ENCODE data around the gene LILRB5. TPM values are rescaled to one million over a fixed set of nuclear protein-coding genes. Genes with fewer than 3 reads are reported as not detected.
A peak's percentile ranks its signal among the peaks of the same experiment; 100 is the strongest.

Gene LILRB5
- total RNA-seq, 2 experiments from 2014 or later, result not detected

- H3K4me3 ChIP-seq (ENCODE audit: low read length), result no peak overlapping the region
- no peak overlapping the region for H3K27ac ChIP-seq (ENCODE audit: low read depth in 1 of 2, low read length in 2 of 2)
- ATAC-seq (ENCODE audit: poor library complexity) (no peak), DNase-seq (peak in 1 of 14 experiments; percentile 17)
- no peak for TF ChIP-seq CTCF (IDR thresholded peaks at IDR 0.05)
- ChIA-PET CTCF (no interaction called here), POLR2A (interaction anchor here (8.7 kb wide), 1 partner anchor 17 kb away, joined by 75 read pairs; the partner anchor contains the start of genes MBOAT7 and TSEN34)
- Mint-ChIP-seq H3K4me3 (no peak overlapping the region), H3K4me1 (ENCODE audit: low read depth) (peaks cover 82% of the 10 kb centered on the region), H3K36me3 (ENCODE audit: low read depth) (peaks cover 69% of the 10 kb centered on the region), H3K9me3 (no peaks in the 10 kb centered on the region), H3K27me3 (no peaks in the 10 kb centered on the region), H3K27ac (peak overlapping the region; percentile 84)
- peaks cover 96% of the 10 kb centered on the region for H3K4me1 ChIP-seq (ENCODE audit: insufficient read depth, low read length)
- intact Hi-C loops (cut with DNase I, micrococcal nuclease), result loop anchor here in 1 of 2 experiments (10.0 kb wide), 1 partner anchor 258 kb away; the partner anchor contains the start of gene LENG9
- no peaks in the 10 kb centered on the region for H3K9me3 ChIP-seq (ENCODE audit: control insufficient read depth in 1 of 2, insufficient read depth in 1 of 2, low read length in 2 of 2)
- peaks cover 62% of the 10 kb centered on the region for H3K36me3 ChIP-seq (ENCODE audit: insufficient read depth, low read length)
- H3K27me3 ChIP-seq (ENCODE audit: control insufficient read depth in 1 of 2, insufficient read depth in 2 of 2, low read length in 2 of 2), result no peaks in the 10 kb centered on the region
These were observed 50.3 kb downstream of the LILRB5 start for GRCh38 chr19:54206831-54207177.

- H3K4me1 ChIP-seq (ENCODE audit: insufficient read depth, low read length), result peaks cover 99% of the 10 kb centered on the region
- ChIA-PET CTCF (no interaction called here), POLR2A (interaction anchor here (8.7 kb wide), 1 partner anchor 16 kb away, joined by 75 read pairs; the partner anchor contains the start of genes MBOAT7 and TSEN34)
- H3K4me3 Mint-ChIP-seq, result no peak overlapping the region
- H3K27ac Mint-ChIP-seq, result peak overlapping the region; percentile 84
- no peaks in the 10 kb centered on the region for H3K27me3 ChIP-seq (ENCODE audit: control insufficient read depth in 1 of 2, insufficient read depth in 2 of 2, low read length in 2 of 2)
- H3K36me3 ChIP-seq (ENCODE audit: insufficient read depth, low read length), result peaks cover 68% of the 10 kb centered on the region
- no peak overlapping the region for H3K27ac ChIP-seq (ENCODE audit: low read depth in 1 of 2, low read length in 2 of 2)
- no peaks in the 10 kb centered on the region for H3K9me3 Mint-ChIP-seq
- no peaks in the 10 kb centered on the region for H3K9me3 ChIP-seq (ENCODE audit: control insufficient read depth in 1 of 2, insufficient read depth in 1 of 2, low read length in 2 of 2)
- DNase-seq (no peak), ATAC-seq (ENCODE audit: poor library complexity) (no peak)
- H3K4me3 ChIP-seq (ENCODE audit: low read length), result no peak overlapping the region
- H3K36me3 Mint-ChIP-seq (ENCODE audit: low read depth), result peaks cover 73% of the 10 kb centered on the region
- peaks cover 86% of the 10 kb centered on the region for H3K4me1 Mint-ChIP-seq (ENCODE audit: low read depth)
- intact Hi-C loops (cut with DNase I, micrococcal nuclease), result loop anchor here in 1 of 2 experiments (10.0 kb wide), 1 partner anchor 259 kb away; the partner anchor contains the start of gene LENG9
- no peaks in the 10 kb centered on the region for H3K27me3 Mint-ChIP-seq
- no peak for TF ChIP-seq CTCF (IDR thresholded peaks at IDR 0.05)
These were observed 50.8 kb downstream of the LILRB5 start for GRCh38 chr19:54206030-54206830.

DNA sequence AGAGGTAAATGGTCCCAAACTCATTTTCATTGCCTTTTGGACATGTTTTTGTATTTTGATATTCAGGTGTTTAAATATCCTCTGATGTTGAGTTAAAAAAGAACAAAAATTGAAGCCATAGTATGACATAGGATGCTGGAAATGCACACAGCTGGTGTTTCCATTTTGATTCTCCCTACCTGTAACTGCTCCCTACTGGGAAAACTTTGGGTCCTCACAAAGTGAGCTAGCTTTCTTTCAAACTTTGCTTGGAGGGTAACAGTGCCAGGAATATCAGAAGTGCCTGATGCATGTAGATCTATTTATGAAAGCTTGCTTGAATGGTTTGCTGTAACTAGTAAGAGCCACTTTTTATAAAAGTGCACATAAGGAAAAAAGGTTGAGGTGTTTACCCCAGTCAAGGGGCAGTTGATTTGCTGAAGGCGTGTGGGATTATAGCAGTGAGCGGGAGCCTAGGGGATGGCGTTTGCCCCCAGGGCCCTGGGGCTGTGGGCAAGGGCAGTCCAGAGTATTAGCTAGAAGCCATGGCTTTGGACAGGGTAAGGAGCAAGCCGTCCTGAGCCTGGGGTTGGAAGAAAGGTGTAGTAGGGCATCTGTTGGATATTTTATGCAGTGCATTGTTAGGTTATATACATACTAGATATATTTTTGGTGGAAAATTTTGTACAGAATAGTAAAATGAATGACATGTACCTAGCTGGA lies 52.2 kb downstream of the LILRB5 start:
- H3K4me3 ChIP-seq (ENCODE audit: low read length), result no peak overlapping the region
- peaks cover 69% of the 10 kb centered on the region for H3K36me3 ChIP-seq (ENCODE audit: insufficient read depth, low read length)

More for the DNA sequence above, 52.2 kb downstream of the LILRB5 start:
- no peak overlapping the region for H3K27ac ChIP-seq (ENCODE audit: low read depth in 1 of 2, low read length in 2 of 2)
- POLR2A ChIA-PET, result interaction anchor here (8.7 kb wide), 1 partner anchor 15 kb away, joined by 75 read pairs; the partner anchor contains the start of genes MBOAT7 and TSEN34
- Mint-ChIP-seq H3K9me3 (no peaks in the 10 kb centered on the region), H3K27me3 (no peaks in the 10 kb centered on the region), H3K27ac (peak overlapping the region; percentile 10), H3K4me3 (peak overlapping the region; percentile 50), H3K4me1 (ENCODE audit: low read depth) (peaks cover 83% of the 10 kb centered on the region), H3K36me3 (ENCODE audit: low read depth) (peaks cover 81% of the 10 kb centered on the region)
- no peak for TF ChIP-seq CTCF (IDR thresholded peaks at IDR 0.05)
- peaks cover 96% of the 10 kb centered on the region for H3K4me1 ChIP-seq (ENCODE audit: insufficient read depth, low read length)
- CTCF ChIA-PET, result no interaction called here
- intact Hi-C loops (cut with DNase I, micrococcal nuclease), result loop anchor here in 1 of 2 experiments (5.0 to 10.0 kb wide), 2 partner anchors 88 to 260 kb away; partner anchors contain the start of genes LENG9, PRPF31 and TFPT
- no peak for DNase-seq
- no peak for ATAC-seq (ENCODE audit: poor library complexity)
- H3K27me3 ChIP-seq (ENCODE audit: control insufficient read depth in 1 of 2, insufficient read depth in 2 of 2, low read length in 2 of 2), result no peaks in the 10 kb centered on the region
- no peaks in the 10 kb centered on the region for H3K9me3 ChIP-seq (ENCODE audit: control insufficient read depth in 1 of 2, insufficient read depth in 1 of 2, low read length in 2 of 2)

Data from CD4-positive, alpha-beta T cell (primary cell).